ENCODE results near the gene MAGIX. TPM values are rescaled to one million over a fixed set of nuclear protein-coding genes. Genes with fewer than 3 reads are reported as not detected.

MAGIX gene
- total RNA-seq, 1 donor = 1.8 TPM

DNA sequence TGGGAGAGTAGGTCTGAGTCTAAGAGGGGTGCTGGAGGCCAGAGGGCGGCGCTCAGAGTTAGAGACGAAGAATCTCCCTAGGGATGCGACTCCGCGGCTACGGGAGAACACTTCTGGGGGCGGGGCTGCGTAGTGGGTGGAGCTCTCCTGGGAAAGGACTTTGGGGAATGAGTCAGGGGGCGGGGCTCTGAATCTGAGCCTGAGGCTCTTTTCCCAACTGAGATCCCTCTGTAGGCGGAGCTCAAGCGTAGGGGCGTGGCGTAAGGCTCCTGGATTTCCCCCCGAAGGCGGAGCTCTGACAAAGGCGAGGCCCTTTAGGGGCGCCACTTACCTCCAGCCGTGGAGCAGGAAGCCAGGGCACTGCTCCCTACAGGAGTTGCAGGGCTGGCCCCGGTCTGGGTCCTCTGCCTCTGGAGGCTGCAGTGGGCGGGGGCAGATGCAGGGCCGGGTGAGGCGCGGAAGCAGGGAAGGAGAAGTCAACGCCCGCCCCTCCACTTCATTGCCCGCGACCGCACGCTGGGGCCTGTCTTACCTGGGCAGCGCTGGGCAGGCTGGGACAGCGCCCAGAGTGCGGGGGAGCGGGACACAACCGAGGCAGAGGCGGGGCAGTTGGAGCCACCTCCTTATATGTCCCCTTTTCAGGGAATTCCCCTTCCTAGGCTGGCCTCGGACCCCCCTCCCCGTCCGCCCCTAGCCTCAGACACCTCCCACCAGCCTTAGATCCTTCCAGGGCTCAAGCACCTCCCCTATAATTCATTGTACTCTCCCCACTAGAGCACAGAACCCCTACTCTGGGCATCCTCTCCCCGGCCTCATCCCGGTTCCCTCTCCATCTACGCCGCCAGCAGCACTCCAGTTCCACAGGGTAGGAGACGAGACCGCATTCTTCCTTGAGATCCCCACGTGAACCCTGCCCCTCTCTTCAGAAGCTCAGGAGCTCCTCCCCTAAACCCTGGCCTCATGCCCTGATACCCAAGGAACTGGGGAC is 22.0 kb downstream of the MAGIX start:
- H4K20me1 ChIP-seq (ENCODE audit: insufficient read depth, low read length) = no peaks in the 10 kb centered on the region
- no peaks in the 10 kb centered on the region for H3K27me3 ChIP-seq (ENCODE audit: insufficient read depth, low read length)
- no peaks in the 10 kb centered on the region for H3K9me3 ChIP-seq (ENCODE audit: low read depth, low read length)
- H3K36me3 ChIP-seq (ENCODE audit: insufficient read depth, low read length) = no peaks in the 10 kb centered on the region
- TF ChIP-seq, protein P1, sequence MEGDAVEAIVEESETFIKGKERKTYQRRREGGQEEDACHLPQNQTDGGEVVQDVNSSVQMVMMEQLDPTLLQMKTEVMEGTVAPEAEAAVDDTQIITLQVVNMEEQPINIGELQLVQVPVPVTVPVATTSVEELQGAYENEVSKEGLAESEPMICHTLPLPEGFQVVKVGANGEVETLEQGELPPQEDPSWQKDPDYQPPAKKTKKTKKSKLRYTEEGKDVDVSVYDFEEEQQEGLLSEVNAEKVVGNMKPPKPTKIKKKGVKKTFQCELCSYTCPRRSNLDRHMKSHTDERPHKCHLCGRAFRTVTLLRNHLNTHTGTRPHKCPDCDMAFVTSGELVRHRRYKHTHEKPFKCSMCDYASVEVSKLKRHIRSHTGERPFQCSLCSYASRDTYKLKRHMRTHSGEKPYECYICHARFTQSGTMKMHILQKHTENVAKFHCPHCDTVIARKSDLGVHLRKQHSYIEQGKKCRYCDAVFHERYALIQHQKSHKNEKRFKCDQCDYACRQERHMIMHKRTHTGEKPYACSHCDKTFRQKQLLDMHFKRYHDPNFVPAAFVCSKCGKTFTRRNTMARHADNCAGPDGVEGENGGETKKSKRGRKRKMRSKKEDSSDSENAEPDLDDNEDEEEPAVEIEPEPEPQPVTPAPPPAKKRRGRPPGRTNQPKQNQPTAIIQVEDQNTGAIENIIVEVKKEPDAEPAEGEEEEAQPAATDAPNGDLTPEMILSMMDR (IDR thresholded peaks at IDR 0.05; ENCODE audit: extremely low read depth, low read depth, low read length) = no peak
- DNase-seq (ENCODE audit: insufficient read length, low spot score, missing footprints) = peak; percentile 96
- H3K4me1 ChIP-seq (ENCODE audit: insufficient read depth, low read length) = peaks cover 6% of the 10 kb centered on the region
- H2AFZ ChIP-seq (ENCODE audit: low read length) = no peak overlapping the region
- no peaks in the 10 kb centered on the region for H3K79me2 ChIP-seq (ENCODE audit: insufficient read depth, low read length)
- peak overlapping the region; percentile 77 for H3K4me2 ChIP-seq (ENCODE audit: insufficient read depth, low read length)
- no peak overlapping the region for H3K27ac ChIP-seq (ENCODE audit: low read depth, low read length)
- peak overlapping the region; percentile 73 for H3K4me3 ChIP-seq (ENCODE audit: insufficient read depth, low read length)

DNA sequence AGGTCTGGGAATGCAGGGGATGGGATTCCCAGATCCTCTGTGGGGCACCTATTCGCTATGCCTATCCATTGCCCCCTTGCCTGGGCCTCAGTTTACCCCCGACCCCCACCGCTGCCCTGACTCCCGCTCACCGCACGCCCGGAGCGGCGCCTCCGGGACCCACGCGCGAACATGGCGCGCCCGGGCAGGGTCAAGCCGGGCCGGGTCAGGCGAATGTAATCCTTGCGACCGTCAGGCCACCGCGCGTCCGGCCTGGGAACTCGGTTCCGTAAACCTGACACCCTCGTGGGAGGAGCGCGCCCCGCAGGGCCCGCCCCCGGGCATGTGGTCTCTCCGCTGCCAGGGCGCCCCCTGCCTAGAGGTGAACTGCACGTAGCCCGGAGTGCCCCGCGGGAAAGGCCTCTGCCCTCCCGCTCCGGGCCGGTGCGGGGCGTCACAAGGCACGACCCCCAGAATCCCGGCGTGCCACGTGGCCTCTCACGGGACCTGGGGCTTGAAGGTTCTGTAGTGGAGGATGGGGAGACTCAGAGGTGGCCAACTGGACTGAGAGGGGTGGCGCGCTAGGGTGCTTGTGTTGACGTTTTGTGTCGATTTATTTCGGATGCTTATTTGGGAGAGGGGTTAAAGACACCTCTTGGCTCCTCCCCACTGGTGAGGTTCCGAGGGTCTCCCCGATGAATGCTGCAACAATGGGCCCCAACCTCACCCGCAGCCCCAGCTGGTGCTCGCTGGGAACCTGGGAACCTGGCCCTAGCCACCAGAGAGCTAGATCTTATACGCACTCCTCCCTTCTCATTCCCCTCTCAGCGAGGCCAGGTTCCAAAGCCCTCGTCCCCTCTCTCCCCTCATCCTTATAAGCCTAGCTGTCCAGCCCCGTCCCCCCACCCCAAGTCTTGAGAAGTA is 23.8 kb downstream of the MAGIX start, which contains the start of gene PRICKLE3:
TSS of gene PRICKLE3 (minus strand) at position 249 of the 903 bp plus-strand sequence. CDS start at position 173, 76 bp downstream.
- no peaks in the 10 kb centered on the region for H3K79me2 ChIP-seq (ENCODE audit: insufficient read depth, low read length)
- no peaks in the 10 kb centered on the region for H3K27me3 ChIP-seq (ENCODE audit: insufficient read depth, low read length)
- no peaks in the 10 kb centered on the region for H3K9me3 ChIP-seq (ENCODE audit: low read depth, low read length)
- no peaks in the 10 kb centered on the region for H4K20me1 ChIP-seq (ENCODE audit: insufficient read depth, low read length)
- TF ChIP-seq, protein P1 (IDR thresholded peaks at IDR 0.05; ENCODE audit: extremely low read depth, low read depth, low read length) = no peak
- H3K4me2 ChIP-seq (ENCODE audit: insufficient read depth, low read length) = peak within 1 kb of the TSS; percentile 77
- no peak for DNase-seq (ENCODE audit: insufficient read length, low spot score, missing footprints)
- peak within 1 kb of the TSS; percentile 51 for H2AFZ ChIP-seq (ENCODE audit: low read length)
- peak within 1 kb of the TSS; percentile 73 for H3K4me3 ChIP-seq (ENCODE audit: insufficient read depth, low read length)
- no peak within 1 kb of the TSS for H3K27ac ChIP-seq (ENCODE audit: low read depth, low read length)
- peaks cover 6% of the 10 kb centered on the region for H3K4me1 ChIP-seq (ENCODE audit: insufficient read depth, low read length)
- no peaks in the 10 kb centered on the region for H3K36me3 ChIP-seq (ENCODE audit: insufficient read depth, low read length)

DNA sequence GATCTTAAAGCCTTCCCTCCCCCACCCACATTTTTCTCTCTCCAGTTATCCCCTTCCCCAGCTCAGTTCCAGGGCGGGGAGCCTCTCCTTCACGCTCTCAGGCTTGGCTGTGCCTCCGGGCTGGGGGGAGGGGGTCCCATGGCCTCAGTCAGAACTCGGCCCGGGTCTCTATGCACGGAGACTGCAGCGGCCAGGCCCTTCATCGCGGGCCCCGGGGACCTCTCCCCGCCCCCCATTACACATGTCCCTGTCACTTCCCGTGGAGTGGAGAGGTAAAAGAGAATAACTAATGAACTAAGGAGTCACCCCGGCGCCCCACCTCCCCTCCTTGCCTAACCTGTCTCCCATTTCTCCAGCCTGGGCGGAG is 24.5 kb downstream of the MAGIX start:
- H3K4me2 ChIP-seq (ENCODE audit: insufficient read depth, low read length) = no peak overlapping the region
- no peak for DNase-seq (ENCODE audit: insufficient read length, low spot score, missing footprints)
- no peaks in the 10 kb centered on the region for H3K9me3 ChIP-seq (ENCODE audit: low read depth, low read length)
- H3K4me3 ChIP-seq (ENCODE audit: insufficient read depth, low read length) = no peak overlapping the region
- no peaks in the 10 kb centered on the region for H3K27me3 ChIP-seq (ENCODE audit: insufficient read depth, low read length)
- H3K27ac ChIP-seq (ENCODE audit: low read depth, low read length) = no peak overlapping the region
- no peaks in the 10 kb centered on the region for H3K36me3 ChIP-seq (ENCODE audit: insufficient read depth, low read length)
- TF ChIP-seq, protein P1 (IDR thresholded peaks at IDR 0.05; ENCODE audit: extremely low read depth, low read depth, low read length) = no peak
- no peaks in the 10 kb centered on the region for H3K79me2 ChIP-seq (ENCODE audit: insufficient read depth, low read length)
- no peaks in the 10 kb centered on the region for H4K20me1 ChIP-seq (ENCODE audit: insufficient read depth, low read length)
- H2AFZ ChIP-seq (ENCODE audit: low read length) = no peak overlapping the region
- H3K4me1 ChIP-seq (ENCODE audit: insufficient read depth, low read length) = peaks cover 6% of the 10 kb centered on the region
